HG03342 (cell line): Measurements from ENCODE around the gene NR1D1.
"Not testable (repeated sequence)": the region's sequence is repeated elsewhere in the genome, so short reads cannot be mapped to it uniquely, and the experiment has no call there.

Experiments
- ATAC-seq: cut with Tn5 transposase; IDR thresholded peaks from one replicate; pipeline ENCODE4 v1.9.1; 2021; ENCODE audit warnings: mild to moderate bottlenecking, moderate library complexity; ENCODE audit not compliant: unreplicated experiment

The NR1D1 gene

GRCh38 chr17:40100419-40100668 lies at the start of gene NR1D1:
Gene NR1D1 (minus strand): TSS chr17:40100589. CDS start chr17:40100094, 495 bp downstream.
- no peak for ATAC-seq

GRCh38 chr17:40148527-40148926 lies 48.1 kb upstream of the NR1D1 start:
- no peak for ATAC-seq

- ATAC-seq, result no peak
Measured at GRCh38 chr17:40145476-40145875, 45.1 kb upstream of the NR1D1 start.

- ATAC-seq, result not testable (repeated sequence)
Measured at GRCh38 chr17:40143166-40143565, 42.8 kb upstream of the NR1D1 start.

- peak; percentile 19 for ATAC-seq
Measured at GRCh38 chr17:40139566-40140058, 39.2 kb upstream of the NR1D1 start.

- no peak for ATAC-seq
Measured at GRCh38 chr17:40135817-40136216, 35.4 kb upstream of the NR1D1 start.

- no peak for ATAC-seq
Measured at GRCh38 chr17:40134184-40134583, 33.8 kb upstream of the NR1D1 start.

- ATAC-seq, result no peak
Measured at GRCh38 chr17:40130352-40131042, 30.1 kb upstream of the NR1D1 start.

GRCh38 chr17:40129498-40129897 lies 29.1 kb upstream of the NR1D1 start:
- ATAC-seq, result no peak

GRCh38 chr17:40124279-40125141 lies 24.1 kb upstream of the NR1D1 start:
- no peak for ATAC-seq

- no peak for ATAC-seq
Measured at GRCh38 chr17:40123811-40124114, 23.4 kb upstream of the NR1D1 start.

- ATAC-seq, result peak; percentile 6
Measured at GRCh38 chr17:40122999-40123810, 22.8 kb upstream of the NR1D1 start.

- ATAC-seq, result peak; percentile 33
Measured at GRCh38 chr17:40122136-40122998, 22.0 kb upstream of the NR1D1 start.

GRCh38 chr17:40121181-40122135 lies 21.1 kb upstream of the NR1D1 start, which contains the start of gene MSL1:
Gene MSL1 (plus strand): TSS chr17:40121971. CDS start chr17:40122613, 642 bp downstream.
- ATAC-seq, result peak; percentile 63

GRCh38 chr17:40115101-40115436 lies 14.7 kb upstream of the NR1D1 start:
- no peak for ATAC-seq

- ATAC-seq, result no peak
Measured at GRCh38 chr17:40113907-40114245, 13.5 kb upstream of the NR1D1 start.

GRCh38 chr17:40113110-40113906 lies 12.9 kb upstream of the NR1D1 start:
- ATAC-seq, result peak; percentile 65

- no peak for ATAC-seq
Measured at GRCh38 chr17:40112718-40113109, 12.3 kb upstream of the NR1D1 start.

GRCh38 chr17:40112191-40112711 lies 11.9 kb upstream of the NR1D1 start:
- ATAC-seq, result no peak
